Stimulated activated memory B cell treated with anti-CD40 and anti-IgM and Interleukin-4, amounts not matched to agents 10 μg/mL and 1 μg/mL and 100 μg/mL, for 72 hours (primary cell): ENCODE results near the gene CCDC187.
A peak's percentile ranks its signal among the peaks of the same experiment; 100 is the strongest.
"Not testable (repeated sequence)": the region's sequence is repeated elsewhere in the genome, so short reads cannot be mapped to it uniquely, and the experiment has no call there.

Experiments used
- ATAC-seq: fragments of 150-1000 bp; cut with Tn5 transposase; 2 replicates; pipeline ENCODE4 v1.10.0; 2021
- H3K27ac Mint-ChIP-seq: one replicate; pipeline ENCODE4 v1.8.0; 2022; ENCODE audit warnings: mild to moderate bottlenecking, mixed read lengths
- H3K27me3 Mint-ChIP-seq: one replicate; pipeline ENCODE4 v1.8.0; 2022; ENCODE audit warnings: mixed read lengths
- H3K36me3 Mint-ChIP-seq: one replicate; pipeline ENCODE4 v1.8.0; 2022; ENCODE audit warnings: mixed read lengths
- H3K4me1 Mint-ChIP-seq: one replicate; pipeline ENCODE4 v1.8.0; 2022; ENCODE audit warnings: mixed read lengths
- H3K4me3 Mint-ChIP-seq: one replicate; pipeline ENCODE4 v1.8.0; 2022; ENCODE audit warnings: mild to moderate bottlenecking, moderate library complexity, mixed read lengths
- H3K9me3 Mint-ChIP-seq: one replicate; pipeline ENCODE4 v1.8.0; 2022; ENCODE audit warnings: mixed read lengths

CCDC187 gene

DNA sequence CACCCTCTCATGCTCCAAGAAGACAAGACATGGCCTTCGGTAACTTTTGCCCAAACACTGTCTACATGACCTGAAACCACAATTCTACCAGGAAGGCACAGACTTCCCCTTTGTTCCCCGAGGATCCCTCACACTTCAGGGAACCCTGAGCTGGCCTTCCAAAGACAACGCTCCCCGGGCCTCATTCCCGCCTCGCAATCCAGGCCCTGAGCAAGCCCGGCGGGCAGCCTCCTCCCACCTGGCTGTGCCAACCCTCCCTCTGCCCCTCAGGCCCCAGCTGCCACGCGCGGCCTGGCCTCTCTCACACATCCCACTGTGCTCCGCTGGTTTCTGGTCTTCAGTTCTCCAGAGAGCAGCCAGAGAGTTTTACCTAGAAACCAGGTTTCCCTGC lies 65.6 kb downstream of the CCDC187 start:
- peak overlapping the region; percentile 73 for H3K27ac Mint-ChIP-seq
- H3K4me1 Mint-ChIP-seq = peaks cover 81% of the 10 kb centered on the region
- H3K4me3 Mint-ChIP-seq = peak overlapping the region; percentile 65

GRCh38 chr9:136237486-136238341 lies 66.2 kb downstream of the CCDC187 start:
- peak overlapping the region; percentile 73 for H3K27ac Mint-ChIP-seq
- peak; percentile 76 for ATAC-seq
- no peaks in the 10 kb centered on the region for H3K9me3 Mint-ChIP-seq
- peak overlapping the region; percentile 65 for H3K4me3 Mint-ChIP-seq
- H3K36me3 Mint-ChIP-seq = peaks cover 58% of the 10 kb centered on the region
- H3K4me1 Mint-ChIP-seq = peaks cover 81% of the 10 kb centered on the region
- H3K27me3 Mint-ChIP-seq = no peaks in the 10 kb centered on the region

More for the DNA sequence above, 65.6 kb downstream of the CCDC187 start:
- Mint-ChIP-seq H3K9me3 (no peaks in the 10 kb centered on the region), H3K36me3 (peaks cover 58% of the 10 kb centered on the region), H3K27me3 (no peaks in the 10 kb centered on the region)
- no peak for ATAC-seq

- not testable (repeated sequence) for H3K27ac Mint-ChIP-seq, H3K4me3 Mint-ChIP-seq, ATAC-seq, H3K9me3 Mint-ChIP-seq, H3K27me3 Mint-ChIP-seq
- peaks cover 56% of the 10 kb centered on the region for H3K36me3 Mint-ChIP-seq
- H3K4me1 Mint-ChIP-seq = peaks cover 71% of the 10 kb centered on the region
Measured at GRCh38 chr9:136236471-136237410, 67.2 kb downstream of the CCDC187 start.

DNA sequence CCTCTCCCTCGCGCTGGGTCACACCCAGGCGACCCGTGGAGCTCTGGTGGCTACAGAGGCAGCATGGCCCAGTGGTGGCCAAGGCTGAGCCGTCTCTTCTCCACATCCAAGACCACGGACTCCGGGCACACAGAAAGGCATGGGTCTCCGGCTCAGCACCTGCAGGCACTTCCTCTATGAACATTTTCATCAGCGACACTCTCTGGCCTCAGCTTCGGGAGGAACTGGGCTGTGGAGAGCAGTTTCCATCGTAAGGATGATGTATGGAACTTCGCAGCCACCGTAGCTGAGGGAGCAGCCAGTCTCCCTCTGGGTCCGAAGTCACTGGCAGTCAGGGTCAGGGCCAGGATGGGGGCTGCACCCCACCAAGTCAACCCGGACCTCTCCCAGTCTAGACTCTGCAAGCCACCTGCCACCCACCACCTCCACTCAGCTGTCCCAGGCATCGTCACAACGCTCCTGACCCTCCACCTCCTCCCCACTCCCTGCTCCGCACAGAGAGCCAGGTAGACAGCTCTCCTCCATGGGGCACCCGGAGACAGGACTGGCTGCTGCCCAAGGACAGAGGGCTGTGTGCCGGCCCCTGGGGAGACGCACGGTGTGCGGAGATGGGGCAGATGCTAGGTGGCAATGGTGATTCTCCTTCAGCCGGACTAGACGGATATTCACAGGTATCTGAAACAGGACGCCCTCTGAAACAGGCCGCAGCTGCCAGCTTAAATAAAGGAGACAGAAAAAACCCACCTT lies 68.0 kb downstream of the CCDC187 start:
- Mint-ChIP-seq H3K27me3 (no peaks in the 10 kb centered on the region), H3K27ac (no peak overlapping the region), H3K9me3 (no peaks in the 10 kb centered on the region), H3K4me3 (no peak overlapping the region), H3K36me3 (peaks cover 56% of the 10 kb centered on the region), H3K4me1 (peaks cover 70% of the 10 kb centered on the region)
- no peak for ATAC-seq

DNA sequence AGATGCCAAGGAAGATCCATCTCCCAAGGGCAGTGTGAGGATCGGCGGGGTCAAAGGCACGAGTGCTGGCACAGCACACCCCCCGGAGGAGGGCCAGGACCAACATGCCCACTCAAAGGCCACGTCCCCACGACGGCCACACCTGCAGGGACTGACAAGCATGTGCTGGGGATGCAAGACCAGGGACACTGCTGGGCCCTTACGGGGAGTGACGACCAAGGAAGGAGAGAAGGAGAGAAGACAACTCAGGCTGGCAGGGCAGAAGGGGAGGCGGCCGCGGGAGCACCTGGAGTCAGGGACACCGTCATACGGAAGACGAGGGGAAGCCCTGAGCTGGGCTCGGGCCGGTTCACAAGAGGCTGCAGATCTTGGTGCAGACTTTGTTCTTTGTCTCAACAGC lies 68.7 kb downstream of the CCDC187 start:
- peaks cover 69% of the 10 kb centered on the region for H3K4me1 Mint-ChIP-seq
- ATAC-seq = no peak
- H3K4me3 Mint-ChIP-seq = no peak overlapping the region
- no peaks in the 10 kb centered on the region for H3K9me3 Mint-ChIP-seq
- peaks cover 56% of the 10 kb centered on the region for H3K36me3 Mint-ChIP-seq
- H3K27ac Mint-ChIP-seq = peak overlapping the region; percentile 77
- no peaks in the 10 kb centered on the region for H3K27me3 Mint-ChIP-seq

GRCh38 chr9:136234597-136234996 lies 69.3 kb downstream of the CCDC187 start:
- peak; percentile 59 for ATAC-seq
- Mint-ChIP-seq H3K4me3 (no peak overlapping the region), H3K36me3 (peaks cover 60% of the 10 kb centered on the region), H3K9me3 (no peaks in the 10 kb centered on the region), H3K27me3 (no peaks in the 10 kb centered on the region), H3K4me1 (peaks cover 68% of the 10 kb centered on the region), H3K27ac (peak overlapping the region; percentile 77)

DNA sequence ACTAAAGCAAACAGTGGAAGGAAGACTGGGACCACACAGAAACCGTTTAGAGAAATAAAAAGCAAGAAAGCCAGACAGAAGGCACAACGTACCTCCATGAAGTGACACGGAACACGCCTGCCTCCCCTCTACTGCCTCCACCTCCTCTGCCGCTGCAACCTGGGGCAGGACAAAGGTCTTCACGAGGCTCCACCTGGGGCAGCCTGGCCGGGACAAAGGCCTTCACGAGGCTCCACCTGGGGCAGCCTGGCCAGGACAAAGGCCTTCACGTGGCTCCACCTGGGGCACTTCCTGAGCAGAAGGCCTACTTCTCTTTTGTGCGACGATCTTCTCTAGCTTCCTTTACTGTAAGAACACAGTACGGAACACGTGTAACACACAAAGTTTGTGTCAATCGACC lies 70.0 kb downstream of the CCDC187 start:
- no peak for ATAC-seq
- Mint-ChIP-seq H3K36me3 (peaks cover 62% of the 10 kb centered on the region), H3K9me3 (no peaks in the 10 kb centered on the region), H3K4me3 (no peak overlapping the region), H3K27ac (peak overlapping the region; percentile 77), H3K4me1 (peaks cover 65% of the 10 kb centered on the region), H3K27me3 (no peaks in the 10 kb centered on the region)

DNA sequence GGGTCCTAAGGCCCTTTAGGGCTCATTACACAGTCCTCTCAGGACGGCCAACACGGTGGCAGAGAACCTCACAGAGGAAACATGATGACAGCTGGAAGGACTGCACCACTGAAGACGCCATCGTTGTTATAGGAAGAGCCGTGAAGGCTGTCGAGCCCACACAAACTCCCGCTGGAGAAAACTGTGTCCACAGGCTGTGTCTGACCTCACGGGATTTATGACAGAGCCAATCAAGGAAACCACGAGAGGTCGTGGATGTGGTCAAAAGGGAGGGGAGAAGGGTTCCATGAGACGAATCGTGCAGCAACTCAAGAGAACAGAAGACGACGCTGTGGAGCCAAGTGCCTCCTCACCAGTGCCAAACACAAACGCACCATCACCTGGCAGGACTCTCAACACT lies 70.5 kb downstream of the CCDC187 start:
- H3K4me3 Mint-ChIP-seq = no peak overlapping the region
- H3K27ac Mint-ChIP-seq = peak overlapping the region; percentile 77
- H3K27me3 Mint-ChIP-seq = no peaks in the 10 kb centered on the region
- peaks cover 65% of the 10 kb centered on the region for H3K4me1 Mint-ChIP-seq
- peaks cover 65% of the 10 kb centered on the region for H3K36me3 Mint-ChIP-seq
- no peaks in the 10 kb centered on the region for H3K9me3 Mint-ChIP-seq
- ATAC-seq = no peak

- peaks cover 70% of the 10 kb centered on the region for H3K36me3 Mint-ChIP-seq
- H3K4me1 Mint-ChIP-seq = peaks cover 65% of the 10 kb centered on the region
- no peak overlapping the region for H3K4me3 Mint-ChIP-seq
- H3K9me3 Mint-ChIP-seq = no peaks in the 10 kb centered on the region
- H3K27ac Mint-ChIP-seq = no peak overlapping the region
- ATAC-seq = no peak
- no peaks in the 10 kb centered on the region for H3K27me3 Mint-ChIP-seq
Measured at GRCh38 chr9:136232969-136233368, 70.9 kb downstream of the CCDC187 start.

DNA sequence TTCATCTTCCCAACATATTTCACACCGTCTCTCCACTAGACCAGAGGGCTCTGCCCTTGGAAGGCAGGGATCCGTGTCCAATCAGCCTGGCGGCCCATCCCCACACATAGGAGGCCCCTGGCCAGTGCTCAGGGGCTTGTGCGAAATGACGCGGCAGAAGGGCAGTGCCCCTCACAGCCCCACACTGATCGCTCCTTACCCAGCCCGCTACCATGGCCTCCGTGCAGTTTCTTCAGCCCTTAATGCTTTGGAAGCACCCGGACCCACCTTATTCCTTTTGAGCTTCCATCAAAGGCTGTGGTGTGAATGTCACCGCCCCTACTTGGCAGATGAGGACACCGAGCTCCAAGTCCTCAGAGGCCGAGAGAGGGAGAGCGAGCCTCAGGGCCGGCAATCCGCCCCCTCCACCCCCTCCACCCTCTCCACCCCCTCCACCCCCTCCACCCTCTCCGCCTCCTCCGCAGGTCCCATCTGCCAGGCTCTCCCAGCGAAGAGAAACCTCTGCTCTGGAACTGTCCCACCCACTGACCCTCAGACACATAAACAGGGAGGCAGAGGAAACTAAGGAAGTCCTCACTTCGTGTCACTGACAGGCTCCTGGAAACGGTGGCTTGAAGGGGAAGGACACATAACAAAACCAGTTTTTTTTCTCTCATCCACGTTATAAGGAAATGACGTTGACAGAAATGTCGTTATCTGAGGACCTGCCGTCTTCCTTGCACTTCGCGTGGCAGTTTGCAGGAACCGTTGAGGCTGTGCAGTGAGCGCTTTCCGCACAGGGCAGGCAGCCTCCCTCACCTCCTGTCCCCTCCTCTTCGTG lies 72.2 kb downstream of the CCDC187 start:
- Mint-ChIP-seq H3K9me3 (no peaks in the 10 kb centered on the region), H3K4me1 (peaks cover 72% of the 10 kb centered on the region), H3K27ac (peak overlapping the region; percentile 50), H3K27me3 (no peaks in the 10 kb centered on the region), H3K4me3 (no peak overlapping the region), H3K36me3 (peaks cover 71% of the 10 kb centered on the region)
- no peak for ATAC-seq

- Mint-ChIP-seq H3K4me1 (peaks cover 81% of the 10 kb centered on the region), H3K27ac (peak overlapping the region; percentile 50), H3K9me3 (no peaks in the 10 kb centered on the region), H3K36me3 (peaks cover 70% of the 10 kb centered on the region), H3K27me3 (no peaks in the 10 kb centered on the region), H3K4me3 (no peak overlapping the region)
- no peak for ATAC-seq
Measured at GRCh38 chr9:136230773-136231172, 73.1 kb downstream of the CCDC187 start.

DNA sequence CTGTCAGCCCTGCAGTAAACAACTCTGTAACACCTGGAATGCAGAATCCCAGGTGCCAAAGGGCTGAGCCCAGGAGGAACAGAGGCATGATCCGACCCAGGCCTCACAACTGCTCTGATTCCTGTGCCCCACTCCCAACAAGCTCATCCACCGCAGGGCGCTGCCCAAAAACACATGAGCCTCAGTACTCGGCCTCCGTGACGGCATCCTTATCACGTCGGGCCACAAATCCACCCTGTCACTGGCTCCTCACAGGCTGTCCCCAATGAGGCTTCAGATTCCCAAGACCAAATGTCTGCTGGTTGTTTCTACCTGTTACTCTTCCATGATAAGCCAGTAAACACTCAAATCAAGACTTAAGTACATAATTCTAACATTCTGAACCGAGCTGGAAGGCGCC lies 73.5 kb downstream of the CCDC187 start:
- peak overlapping the region; percentile 50 for H3K27ac Mint-ChIP-seq
- H3K4me3 Mint-ChIP-seq = no peak overlapping the region
- H3K36me3 Mint-ChIP-seq = peaks cover 66% of the 10 kb centered on the region
- no peak for ATAC-seq
- peaks cover 84% of the 10 kb centered on the region for H3K4me1 Mint-ChIP-seq
- no peaks in the 10 kb centered on the region for H3K27me3 Mint-ChIP-seq
- no peaks in the 10 kb centered on the region for H3K9me3 Mint-ChIP-seq

DNA sequence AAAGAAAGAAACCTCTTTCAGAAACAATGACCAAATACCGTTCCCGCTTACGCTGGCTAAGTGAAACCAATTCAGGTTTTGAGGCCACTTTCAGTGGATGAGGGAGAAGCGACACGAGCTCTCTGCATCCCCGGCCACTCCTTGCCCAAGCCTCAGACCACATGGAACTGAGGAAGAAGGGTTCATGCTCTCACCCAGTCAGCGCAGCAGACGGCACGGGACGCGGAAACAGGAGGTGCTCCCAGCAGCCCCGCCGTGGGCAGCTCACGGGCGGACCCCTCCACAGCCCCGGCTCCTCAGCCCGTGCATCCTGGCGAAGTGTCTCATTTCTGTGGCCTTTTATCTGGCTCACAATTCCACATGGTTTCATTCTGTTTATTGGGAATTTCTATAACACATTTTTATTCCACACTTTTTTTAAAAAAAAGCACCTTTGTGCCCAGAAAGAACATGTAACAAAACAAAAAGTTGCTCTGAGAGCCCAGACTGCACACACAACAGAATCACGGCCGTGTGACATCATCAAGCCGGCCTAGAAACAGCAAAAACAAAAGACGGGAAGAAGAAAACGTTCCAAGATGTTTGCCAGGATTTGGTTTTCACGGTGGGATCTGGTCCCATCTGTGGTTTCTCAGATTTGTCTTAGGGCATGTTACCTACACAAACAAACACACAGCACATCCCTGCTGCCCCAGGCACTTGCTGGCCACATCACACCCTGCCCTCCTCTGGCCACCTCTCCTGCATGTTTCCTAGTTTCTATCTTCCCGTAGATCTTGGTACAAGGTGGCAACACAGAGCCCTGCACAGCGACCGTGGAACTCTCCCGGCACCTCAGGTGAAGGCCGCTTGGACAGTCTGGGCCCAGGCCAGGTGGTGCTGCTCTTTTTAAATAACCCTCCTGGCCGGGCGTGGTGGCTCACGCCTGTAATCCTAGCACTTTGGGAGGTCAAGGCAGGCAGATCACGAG lies 74.5 kb downstream of the CCDC187 start:
- Mint-ChIP-seq H3K27me3 (no peaks in the 10 kb centered on the region), H3K4me1 (peaks cover 84% of the 10 kb centered on the region), H3K27ac (peak overlapping the region; percentile 97), H3K36me3 (peaks cover 56% of the 10 kb centered on the region), H3K4me3 (no peak overlapping the region), H3K9me3 (no peaks in the 10 kb centered on the region)
- ATAC-seq = no peak
